ENCODE measurements around the gene ALLC. TPM values are rescaled to one million over a fixed set of nuclear protein-coding genes. Genes with fewer than 3 reads are reported as not detected.

Gene ALLC
- total RNA-seq, 1 donor from 2014 or later, result not detected

DNA sequence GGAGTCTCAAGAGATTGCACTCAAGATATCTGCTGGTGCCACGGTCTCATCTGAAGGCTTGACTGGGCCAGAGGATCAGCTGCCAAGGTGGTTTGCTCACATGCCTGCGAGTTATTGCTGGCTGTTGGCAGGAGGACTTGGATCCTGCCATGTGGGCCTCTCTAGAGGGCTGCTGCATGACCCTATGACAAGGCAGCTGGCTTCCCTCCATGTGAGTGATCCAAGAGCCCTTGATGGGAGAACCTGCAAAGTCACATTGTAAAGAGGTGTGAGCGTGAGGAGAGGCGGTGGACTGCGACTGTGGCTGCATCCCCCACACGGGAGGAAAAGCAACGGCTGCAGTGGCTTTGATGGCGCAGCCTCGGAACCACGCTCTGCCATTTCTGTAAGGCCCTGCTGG, 4.0 kb upstream of the ALLC start:
- intact Hi-C loops (cut with DNase I), result loop anchor here (5.0 to 10.0 kb wide), 2 partner anchors 97 to 1799 kb away; partner anchors contain the start of gene RNASEH1
- TF ChIP-seq, protein P1, sequence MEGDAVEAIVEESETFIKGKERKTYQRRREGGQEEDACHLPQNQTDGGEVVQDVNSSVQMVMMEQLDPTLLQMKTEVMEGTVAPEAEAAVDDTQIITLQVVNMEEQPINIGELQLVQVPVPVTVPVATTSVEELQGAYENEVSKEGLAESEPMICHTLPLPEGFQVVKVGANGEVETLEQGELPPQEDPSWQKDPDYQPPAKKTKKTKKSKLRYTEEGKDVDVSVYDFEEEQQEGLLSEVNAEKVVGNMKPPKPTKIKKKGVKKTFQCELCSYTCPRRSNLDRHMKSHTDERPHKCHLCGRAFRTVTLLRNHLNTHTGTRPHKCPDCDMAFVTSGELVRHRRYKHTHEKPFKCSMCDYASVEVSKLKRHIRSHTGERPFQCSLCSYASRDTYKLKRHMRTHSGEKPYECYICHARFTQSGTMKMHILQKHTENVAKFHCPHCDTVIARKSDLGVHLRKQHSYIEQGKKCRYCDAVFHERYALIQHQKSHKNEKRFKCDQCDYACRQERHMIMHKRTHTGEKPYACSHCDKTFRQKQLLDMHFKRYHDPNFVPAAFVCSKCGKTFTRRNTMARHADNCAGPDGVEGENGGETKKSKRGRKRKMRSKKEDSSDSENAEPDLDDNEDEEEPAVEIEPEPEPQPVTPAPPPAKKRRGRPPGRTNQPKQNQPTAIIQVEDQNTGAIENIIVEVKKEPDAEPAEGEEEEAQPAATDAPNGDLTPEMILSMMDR (IDR thresholded peaks at IDR 0.05), result no peak
- H3K9me3 ChIP-seq, result no peaks in the 10 kb centered on the region
- H3K4me3 ChIP-seq, result no peak overlapping the region
- no peaks in the 10 kb centered on the region for H3K36me3 ChIP-seq
- no peaks in the 10 kb centered on the region for H3K27me3 ChIP-seq
- H3K27ac ChIP-seq, result no peak overlapping the region
- peaks cover 3 to 5% of the 10 kb centered on the region in 2 donors for H3K4me1 ChIP-seq
- DNase-seq (ENCODE audit: low spot score in 2 of 2), result no peak

DNA sequence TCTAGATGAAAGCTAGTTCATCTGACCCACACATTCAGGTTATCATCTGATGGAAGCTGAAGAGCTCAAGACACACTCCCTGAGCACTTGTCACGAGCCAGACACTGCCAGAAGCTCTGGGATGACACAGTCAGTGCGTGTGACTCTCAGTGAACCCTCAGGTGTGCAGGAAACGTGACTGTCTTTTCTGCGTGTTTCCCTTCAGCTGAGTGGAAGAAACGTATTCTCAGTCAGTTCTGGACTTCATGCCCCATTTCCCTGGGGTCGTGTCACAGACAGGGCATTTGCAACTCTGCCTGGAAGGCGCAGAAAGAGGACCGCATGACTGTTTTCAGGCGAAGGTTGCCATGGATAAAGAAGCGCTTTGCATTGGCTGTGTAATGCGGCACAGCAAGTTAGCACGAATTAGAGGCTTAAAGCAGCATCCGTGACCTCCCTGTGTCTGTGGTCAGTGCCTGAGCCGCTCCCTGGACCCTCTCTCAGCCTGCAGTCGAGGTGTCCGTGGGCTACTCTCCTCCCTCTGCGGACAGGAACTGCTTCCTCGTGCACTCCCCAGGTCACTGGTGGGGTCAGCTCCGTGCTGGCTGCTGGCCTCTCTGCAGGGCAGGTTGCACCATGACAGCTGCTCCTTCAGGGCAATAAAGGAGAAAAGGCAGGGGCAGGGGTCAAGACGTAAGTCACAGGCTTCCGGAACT, 3.3 kb upstream of the ALLC start:
- H3K27me3 ChIP-seq, result no peaks in the 10 kb centered on the region
- no peak for DNase-seq (ENCODE audit: low spot score in 2 of 2)
- TF ChIP-seq, protein P1 (IDR thresholded peaks at IDR 0.05), result no peak
- no peaks in the 10 kb centered on the region for H3K9me3 ChIP-seq
- peaks cover 3 to 5% of the 10 kb centered on the region in 2 donors for H3K4me1 ChIP-seq
- intact Hi-C loops (cut with DNase I), result loop anchor here (5.0 to 10.0 kb wide), 2 partner anchors 97 to 1800 kb away; partner anchors contain the start of gene RNASEH1
- no peak overlapping the region for H3K4me3 ChIP-seq
- no peaks in the 10 kb centered on the region for H3K36me3 ChIP-seq
- no peak overlapping the region for H3K27ac ChIP-seq

DNA sequence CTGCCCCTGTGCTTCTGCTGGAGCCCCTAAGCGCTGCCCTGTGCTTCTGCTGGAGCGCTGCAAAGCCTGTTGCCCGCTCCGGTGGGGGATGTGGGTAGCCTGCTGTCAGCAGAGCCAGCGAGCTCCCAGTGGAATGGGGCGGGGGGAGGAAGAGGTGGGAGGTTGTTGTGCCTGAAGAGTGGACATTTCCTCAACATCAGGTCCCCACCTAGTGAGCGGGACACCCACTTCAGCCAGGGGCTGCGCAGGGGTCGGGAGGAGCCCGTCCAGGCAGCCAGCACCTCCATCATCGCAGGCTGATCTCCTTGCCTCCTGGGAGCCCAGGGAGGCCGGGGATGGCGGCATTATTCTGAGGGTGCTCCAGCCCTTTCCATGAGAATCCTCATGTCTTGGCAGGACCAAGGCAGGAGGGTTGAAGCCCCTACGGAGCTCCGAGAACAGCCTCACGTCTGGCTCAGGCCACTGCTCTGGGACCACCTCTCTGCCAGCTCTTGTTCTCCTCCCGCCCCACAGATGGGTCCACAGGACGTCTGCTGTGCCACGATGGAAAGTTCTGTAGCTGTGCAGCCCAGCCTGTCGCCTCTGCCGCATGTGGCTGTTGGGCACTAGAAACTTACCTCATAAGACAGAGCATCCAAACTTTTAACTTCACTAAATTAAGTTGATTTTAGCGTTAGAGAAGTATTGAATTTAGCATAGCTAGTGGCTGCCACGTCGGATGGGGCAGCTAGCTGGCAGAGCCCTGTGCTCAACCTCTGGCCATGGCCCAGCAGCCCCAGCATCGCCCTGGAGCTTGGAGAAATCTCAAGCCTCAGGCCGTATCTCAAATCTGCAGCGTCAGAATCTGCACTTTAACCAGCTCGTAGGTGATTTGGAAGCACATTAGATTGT, 1.9 kb upstream of the ALLC start:
- intact Hi-C loops (cut with DNase I), result loop anchor here (10.0 kb wide), 1 partner anchor 1801 kb away; no protein-coding TSS in a partner anchor
- H3K9me3 ChIP-seq, result no peaks in the 10 kb centered on the region
- no peak for DNase-seq (ENCODE audit: low spot score in 2 of 2)
- no peaks in the 10 kb centered on the region for H3K36me3 ChIP-seq
- H3K27me3 ChIP-seq, result no peaks in the 10 kb centered on the region
- H3K27ac ChIP-seq, result no peak overlapping the region
- H3K4me3 ChIP-seq, result no peak overlapping the region
- TF ChIP-seq, protein P1 (IDR thresholded peaks at IDR 0.05), result no peak
- H3K4me1 ChIP-seq, result peaks cover 0 to 5% of the 10 kb centered on the region in 2 donors

DNA sequence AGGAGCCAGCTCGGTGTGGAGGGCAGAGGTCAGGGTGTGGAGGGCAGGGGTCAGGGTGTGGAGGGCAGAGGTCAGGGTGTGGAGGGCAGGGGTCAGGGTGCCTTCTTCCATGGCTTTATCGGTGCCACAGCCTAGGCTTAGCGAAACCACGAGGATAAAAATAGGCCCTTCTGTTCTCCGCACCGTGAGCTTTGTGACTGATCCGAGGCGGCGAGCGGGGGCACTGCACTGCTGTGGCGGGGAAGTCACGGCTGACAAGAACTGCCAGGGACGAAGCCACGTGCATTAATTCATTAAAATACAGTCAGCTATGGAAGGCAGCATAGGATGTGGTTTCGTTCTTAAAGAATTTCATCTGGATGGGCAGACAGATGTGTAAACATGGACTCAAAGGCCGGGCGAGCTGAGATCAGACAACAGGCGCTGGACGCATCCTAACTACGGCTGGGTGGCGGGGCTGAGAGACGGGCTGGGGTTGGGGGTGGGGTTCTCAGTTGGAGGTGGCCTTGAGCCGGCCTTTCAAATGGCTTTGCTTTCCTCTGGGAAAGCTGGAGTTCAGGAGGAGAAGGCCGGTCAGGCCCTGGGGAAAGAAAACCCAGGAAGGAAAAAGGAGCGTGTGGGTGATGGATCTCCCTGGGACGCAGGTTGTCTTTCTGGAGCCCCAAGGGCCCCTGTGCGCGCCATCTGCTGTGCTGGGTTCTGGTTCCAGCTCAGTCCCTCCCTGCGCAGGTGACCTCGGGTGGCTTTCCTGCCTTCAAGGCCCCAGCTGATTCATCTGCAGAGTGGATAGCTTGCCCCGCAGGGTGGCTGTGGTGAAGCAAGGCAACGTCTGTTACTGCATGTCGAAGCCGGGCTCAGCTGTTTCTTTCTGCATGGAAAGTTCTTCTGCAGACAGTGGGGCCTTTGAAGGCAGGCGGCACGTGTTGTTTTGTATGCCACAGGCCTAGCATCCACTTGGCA, 958 bp upstream of the ALLC start:
- intact Hi-C loops (cut with DNase I), result loop anchor here (10.0 kb wide), 1 partner anchor 1802 kb away; no protein-coding TSS in a partner anchor
- Histone ChIP-seq H3K27me3 (no peaks in the 10 kb centered on the region), H3K4me1 (no peaks in the 10 kb centered on the region), H3K4me3 (no peak overlapping the region), H3K27ac (no peak overlapping the region), H3K36me3 (no peaks in the 10 kb centered on the region), H3K9me3 (no peaks in the 10 kb centered on the region)
- no peak for DNase-seq (ENCODE audit: low spot score in 2 of 2)
- TF ChIP-seq, protein P1 (IDR thresholded peaks at IDR 0.05), result no peak

Data from ascending aorta (tissue), 2 donors.